Tibial nerve (tissue), 4 donors: ENCODE data around the gene KAZN.

Source experiments
- CTCF ChIP-seq, 5 experiments: fragments of 200-600 bp in 3 of 5; fragments of 450-650 bp in 2 of 5; sonication (generic) in 3 of 5; IDR thresholded peaks; one replicate each; pipeline ENCODE4 v1.5.1; 2016 to 2019; ENCODE audit warnings: antibody characterized with exemption in 5 of 5, mild to moderate bottlenecking in 3 of 5, moderate library complexity in 2 of 5
- EP300 ChIP-seq, 2 donors: sonication (generic); formaldehyde crosslinking; IDR thresholded peaks; one replicate each; pipeline ENCODE4 v1.6.1; 2017; ENCODE audit warnings: antibody characterized with exemption in 2 of 2, mild to moderate bottlenecking in 1 of 2
- POLR2A ChIP-seq, 2 donors: fragments of 450-650 bp; IDR thresholded peaks; one replicate each; pipeline ENCODE4 v1.6.1; 2017; ENCODE audit warnings: antibody characterized with exemption in 2 of 2, mild to moderate bottlenecking in 2 of 2, moderate library complexity in 2 of 2

DNA sequence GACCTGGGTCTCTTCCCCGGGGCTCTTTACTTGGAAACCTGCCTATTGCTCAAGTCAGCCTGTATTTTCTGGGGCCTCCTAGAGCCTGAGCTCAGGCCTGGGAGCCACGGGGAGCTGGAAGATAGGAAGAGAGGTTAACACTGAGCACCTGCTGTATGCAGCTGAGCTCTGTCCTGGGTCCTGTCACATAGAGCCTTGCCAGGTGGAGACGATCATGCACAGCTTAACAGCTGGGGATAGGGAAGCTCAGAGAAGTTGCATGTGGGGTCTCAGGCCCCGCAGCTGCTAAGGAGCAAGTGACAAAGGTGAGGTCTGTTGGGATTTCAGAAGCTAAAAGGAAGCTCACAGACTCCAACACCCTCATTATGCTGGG, 427.6 kb downstream of the KAZN start:
- no peak for TF ChIP-seq CTCF (IDR thresholded peaks at IDR 0.05)
- no peak for TF ChIP-seq POLR2A (IDR thresholded peaks at IDR 0.05)
- no peak for TF ChIP-seq EP300 (IDR thresholded peaks at IDR 0.05)
